GM23338 (cell line): ENCODE results near the gene ANTKMT. TPM values are rescaled to one million over a fixed set of nuclear protein-coding genes. Genes with fewer than 3 reads are reported as not detected.

Experiments used
- ATAC-seq: fragments of 200-7000 bp; cut with Tn5 transposase; 3 replicates; pipeline ENCODE4 v1.9.1; 2020
- DNase-seq: peaks from one replicate; pipeline ENCODE4 v3.0.0-alpha.2; 2015; ENCODE audit warnings: low spot score
- H2AFZ ChIP-seq: fragments of 200-600 bp; sonication (generic); 2 replicates; pipeline ENCODE4 v1.8.0; 2016; ENCODE audit warnings: antibody characterized with exemption, mild to moderate bottlenecking, moderate library complexity
- H3F3A ChIP-seq: fragments of 200-600 bp; sonication (generic); replicated peaks from 2 replicates; pipeline ENCODE4 v1.8.0; 2017; ENCODE audit warnings: antibody characterized with exemption, mixed run types, low read depth
- H3K27ac ChIP-seq: fragments of 200-600 bp; sonication (generic); 2 replicates; pipeline ENCODE4 v1.6.1; 2016; ENCODE audit warnings: low read depth
- H3K27me3 ChIP-seq: fragments of 200-600 bp; sonication (generic); 2 replicates; pipeline ENCODE4 v1.8.0; 2016; ENCODE audit warnings: mild to moderate bottlenecking, mixed run types, moderate library complexity; ENCODE audit not compliant: insufficient read depth
- H3K36me3 ChIP-seq: fragments of 200-600 bp; sonication (generic); 2 replicates; pipeline ENCODE4 v1.8.0; 2016; ENCODE audit warnings: mild to moderate bottlenecking; ENCODE audit not compliant: insufficient read depth
- H3K4me1 ChIP-seq: fragments of 200-600 bp; sonication (generic); 2 replicates; pipeline ENCODE4 v1.8.0; 2016; ENCODE audit warnings: mild to moderate bottlenecking, moderate library complexity; ENCODE audit not compliant: insufficient read depth
- H3K4me2 ChIP-seq: fragments of 200-600 bp; sonication (generic); 2 replicates; pipeline ENCODE4 v1.7.1; 2017; ENCODE audit warnings: mixed run types
- H3K4me3 ChIP-seq: fragments of 200-600 bp; sonication (generic); 2 replicates; pipeline ENCODE4 v1.6.1; 2016; ENCODE audit warnings: mixed run types
- H3K79me2 ChIP-seq: fragments of 200-600 bp; sonication (generic); replicated peaks from 2 replicates; pipeline ENCODE4 v1.8.0; 2017; ENCODE audit warnings: mild to moderate bottlenecking; ENCODE audit not compliant: insufficient read depth
- H3K9me2 ChIP-seq: fragments of 200-600 bp; sonication (generic); 2 replicates; pipeline ENCODE4 v1.8.0; 2017; ENCODE audit not compliant: insufficient read depth
- H4K20me1 ChIP-seq: fragments of 200-600 bp; sonication (generic); replicated peaks from 2 replicates; pipeline ENCODE4 v1.8.0; 2017; ENCODE audit warnings: mild to moderate bottlenecking; ENCODE audit not compliant: insufficient read depth
- H3K27ac Mint-ChIP-seq: 2 replicates; pipeline ENCODE4 v1.8.0; 2020; ENCODE audit warnings: inconsistent platforms, mild to moderate bottlenecking, moderate library complexity, mixed read lengths
- H3K27me3 Mint-ChIP-seq: 3 replicates; pipeline ENCODE4 v1.8.0; 2022; ENCODE audit warnings: low read depth, mild to moderate bottlenecking, moderate library complexity, mixed read lengths, inconsistent platforms; ENCODE audit not compliant: insufficient read depth, poor library complexity
- H3K36me3 Mint-ChIP-seq: 3 replicates; pipeline ENCODE4 v1.8.0; 2021; ENCODE audit warnings: low read depth, mild to moderate bottlenecking, inconsistent platforms, moderate library complexity, mixed read lengths
- H3K4me1 Mint-ChIP-seq: 3 replicates; pipeline ENCODE4 v1.8.0; 2020; ENCODE audit warnings: mild to moderate bottlenecking, inconsistent platforms, mixed read lengths
- H3K4me3 Mint-ChIP-seq: 3 replicates; pipeline ENCODE4 v1.8.0; 2021; ENCODE audit warnings: moderate library complexity, mild to moderate bottlenecking, inconsistent platforms, mixed read lengths
- H3K9me3 Mint-ChIP-seq: 3 replicates; pipeline ENCODE4 v1.8.0; 2020; ENCODE audit warnings: moderate library complexity, mild to moderate bottlenecking, inconsistent platforms, mixed read lengths
- EZH2phosphoT487 ChIP-seq: fragments of 200-600 bp; sonication (generic); IDR thresholded peaks from one replicate; pipeline ENCODE4 v1.8.1; 2018; ENCODE audit warnings: antibody characterized with exemption; ENCODE audit not compliant: unreplicated experiment
- polyA plus RNA-seq: library from polyadenylated mRNA; unstranded; fragments of >200 nt; fragmentation: Nextera tagmentation; extraction: Ambion mirVana; gene quantifications from 2 replicates; pipeline ENCODE4 v1.2.1, GENCODE V29; 2016
- total RNA-seq: library from RNA; depleted of rRNA; stranded (reverse); fragments of >200 nt; shearing (Covaris generic); gene quantifications from 2 replicates; pipeline ENCODE4 v1.2.3, GENCODE V29; 2014
- TF ChIP-seq, protein P1 (sequence below), 2 experiments: fragments of 200-600 bp in 1 of 2; sonication (generic) in 1 of 2; conservative IDR thresholded peaks; 2 replicates each; pipeline versions ENCODE4 v1.5.1 to v1.6.1; 2016 to 2017; ENCODE audit warnings: antibody characterized with exemption in 2 of 2, low read depth in 2 of 2, mild to moderate bottlenecking in 2 of 2, moderate library complexity in 1 of 2
- TF ChIP-seq, protein P2 (sequence below): IDR thresholded peaks from one replicate; pipeline ENCODE4 v1.6.1; 2018; ENCODE audit warnings: antibody characterized with exemption; ENCODE audit not compliant: unreplicated experiment
- TF ChIP-seq, protein P3 (sequence below): fragments of 250-450 bp; sonication (Bioruptor Pico); IDR thresholded peaks from 2 replicates; pipeline ENCODE4 v1.5.0; 2020; ENCODE audit warnings: mild to moderate bottlenecking, moderate library complexity

Gene ANTKMT
- total and polyA plus RNA-seq, 2 experiments from 2014 or later: 23.8 to 37.2 TPM

DNA sequence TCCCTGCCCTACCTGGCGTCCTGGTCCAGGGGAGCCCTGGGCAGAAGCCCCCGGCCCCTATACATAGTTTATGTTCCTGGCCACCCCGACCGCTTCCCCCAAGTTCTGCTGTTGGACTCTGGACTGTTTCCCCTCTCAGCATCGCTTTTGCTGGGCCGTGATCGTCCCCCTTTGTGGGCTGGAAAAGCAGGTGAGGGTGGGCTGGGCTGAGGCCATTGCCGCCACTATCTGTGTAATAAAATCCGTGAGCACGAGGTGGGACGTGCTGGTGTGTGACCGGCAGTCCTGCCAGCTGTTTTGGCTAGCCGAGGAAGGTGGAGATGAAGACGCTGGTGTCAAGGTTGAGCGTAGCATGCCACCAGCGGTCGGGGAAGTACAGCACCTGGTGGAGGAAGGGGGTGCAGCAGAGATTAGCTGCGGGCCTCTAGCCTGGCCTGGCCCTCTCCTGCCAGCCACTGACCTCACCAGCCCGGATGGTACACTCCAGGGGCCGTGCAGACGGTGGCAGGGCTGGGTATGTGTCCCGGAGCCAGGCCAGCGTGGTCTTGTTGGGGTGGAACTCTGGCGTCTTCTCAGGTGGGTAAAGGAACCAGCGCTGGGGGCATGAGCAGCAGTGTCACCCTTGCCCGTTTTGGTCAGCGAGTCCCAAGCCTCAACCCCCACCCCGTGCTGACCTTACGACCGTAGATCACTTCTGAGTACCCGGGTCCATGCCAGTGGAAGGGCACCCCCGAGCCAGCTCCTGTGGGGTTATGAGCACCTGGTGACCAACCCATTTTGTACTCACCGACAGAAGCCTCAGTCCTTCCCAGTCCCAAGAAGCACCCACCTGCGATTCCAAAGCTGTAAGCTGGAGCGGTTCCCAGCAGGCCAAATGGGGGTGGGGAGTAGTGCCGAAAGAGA lies 38.2 kb upstream of the ANTKMT start:
- DNase-seq (no peak), ATAC-seq (no peak)
- no peak for TF ChIP-seq EZH2phosphoT487
- TF ChIP-seq, protein P1, sequence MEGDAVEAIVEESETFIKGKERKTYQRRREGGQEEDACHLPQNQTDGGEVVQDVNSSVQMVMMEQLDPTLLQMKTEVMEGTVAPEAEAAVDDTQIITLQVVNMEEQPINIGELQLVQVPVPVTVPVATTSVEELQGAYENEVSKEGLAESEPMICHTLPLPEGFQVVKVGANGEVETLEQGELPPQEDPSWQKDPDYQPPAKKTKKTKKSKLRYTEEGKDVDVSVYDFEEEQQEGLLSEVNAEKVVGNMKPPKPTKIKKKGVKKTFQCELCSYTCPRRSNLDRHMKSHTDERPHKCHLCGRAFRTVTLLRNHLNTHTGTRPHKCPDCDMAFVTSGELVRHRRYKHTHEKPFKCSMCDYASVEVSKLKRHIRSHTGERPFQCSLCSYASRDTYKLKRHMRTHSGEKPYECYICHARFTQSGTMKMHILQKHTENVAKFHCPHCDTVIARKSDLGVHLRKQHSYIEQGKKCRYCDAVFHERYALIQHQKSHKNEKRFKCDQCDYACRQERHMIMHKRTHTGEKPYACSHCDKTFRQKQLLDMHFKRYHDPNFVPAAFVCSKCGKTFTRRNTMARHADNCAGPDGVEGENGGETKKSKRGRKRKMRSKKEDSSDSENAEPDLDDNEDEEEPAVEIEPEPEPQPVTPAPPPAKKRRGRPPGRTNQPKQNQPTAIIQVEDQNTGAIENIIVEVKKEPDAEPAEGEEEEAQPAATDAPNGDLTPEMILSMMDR (conservative IDR thresholded peaks at IDR 0.05; ENCODE audit: low read depth in 2 of 2): no peak
- TF ChIP-seq, protein P2, sequence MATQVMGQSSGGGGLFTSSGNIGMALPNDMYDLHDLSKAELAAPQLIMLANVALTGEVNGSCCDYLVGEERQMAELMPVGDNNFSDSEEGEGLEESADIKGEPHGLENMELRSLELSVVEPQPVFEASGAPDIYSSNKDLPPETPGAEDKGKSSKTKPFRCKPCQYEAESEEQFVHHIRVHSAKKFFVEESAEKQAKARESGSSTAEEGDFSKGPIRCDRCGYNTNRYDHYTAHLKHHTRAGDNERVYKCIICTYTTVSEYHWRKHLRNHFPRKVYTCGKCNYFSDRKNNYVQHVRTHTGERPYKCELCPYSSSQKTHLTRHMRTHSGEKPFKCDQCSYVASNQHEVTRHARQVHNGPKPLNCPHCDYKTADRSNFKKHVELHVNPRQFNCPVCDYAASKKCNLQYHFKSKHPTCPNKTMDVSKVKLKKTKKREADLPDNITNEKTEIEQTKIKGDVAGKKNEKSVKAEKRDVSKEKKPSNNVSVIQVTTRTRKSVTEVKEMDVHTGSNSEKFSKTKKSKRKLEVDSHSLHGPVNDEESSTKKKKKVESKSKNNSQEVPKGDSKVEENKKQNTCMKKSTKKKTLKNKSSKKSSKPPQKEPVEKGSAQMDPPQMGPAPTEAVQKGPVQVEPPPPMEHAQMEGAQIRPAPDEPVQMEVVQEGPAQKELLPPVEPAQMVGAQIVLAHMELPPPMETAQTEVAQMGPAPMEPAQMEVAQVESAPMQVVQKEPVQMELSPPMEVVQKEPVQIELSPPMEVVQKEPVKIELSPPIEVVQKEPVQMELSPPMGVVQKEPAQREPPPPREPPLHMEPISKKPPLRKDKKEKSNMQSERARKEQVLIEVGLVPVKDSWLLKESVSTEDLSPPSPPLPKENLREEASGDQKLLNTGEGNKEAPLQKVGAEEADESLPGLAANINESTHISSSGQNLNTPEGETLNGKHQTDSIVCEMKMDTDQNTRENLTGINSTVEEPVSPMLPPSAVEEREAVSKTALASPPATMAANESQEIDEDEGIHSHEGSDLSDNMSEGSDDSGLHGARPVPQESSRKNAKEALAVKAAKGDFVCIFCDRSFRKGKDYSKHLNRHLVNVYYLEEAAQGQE: no peak
- TF ChIP-seq, protein P3, sequence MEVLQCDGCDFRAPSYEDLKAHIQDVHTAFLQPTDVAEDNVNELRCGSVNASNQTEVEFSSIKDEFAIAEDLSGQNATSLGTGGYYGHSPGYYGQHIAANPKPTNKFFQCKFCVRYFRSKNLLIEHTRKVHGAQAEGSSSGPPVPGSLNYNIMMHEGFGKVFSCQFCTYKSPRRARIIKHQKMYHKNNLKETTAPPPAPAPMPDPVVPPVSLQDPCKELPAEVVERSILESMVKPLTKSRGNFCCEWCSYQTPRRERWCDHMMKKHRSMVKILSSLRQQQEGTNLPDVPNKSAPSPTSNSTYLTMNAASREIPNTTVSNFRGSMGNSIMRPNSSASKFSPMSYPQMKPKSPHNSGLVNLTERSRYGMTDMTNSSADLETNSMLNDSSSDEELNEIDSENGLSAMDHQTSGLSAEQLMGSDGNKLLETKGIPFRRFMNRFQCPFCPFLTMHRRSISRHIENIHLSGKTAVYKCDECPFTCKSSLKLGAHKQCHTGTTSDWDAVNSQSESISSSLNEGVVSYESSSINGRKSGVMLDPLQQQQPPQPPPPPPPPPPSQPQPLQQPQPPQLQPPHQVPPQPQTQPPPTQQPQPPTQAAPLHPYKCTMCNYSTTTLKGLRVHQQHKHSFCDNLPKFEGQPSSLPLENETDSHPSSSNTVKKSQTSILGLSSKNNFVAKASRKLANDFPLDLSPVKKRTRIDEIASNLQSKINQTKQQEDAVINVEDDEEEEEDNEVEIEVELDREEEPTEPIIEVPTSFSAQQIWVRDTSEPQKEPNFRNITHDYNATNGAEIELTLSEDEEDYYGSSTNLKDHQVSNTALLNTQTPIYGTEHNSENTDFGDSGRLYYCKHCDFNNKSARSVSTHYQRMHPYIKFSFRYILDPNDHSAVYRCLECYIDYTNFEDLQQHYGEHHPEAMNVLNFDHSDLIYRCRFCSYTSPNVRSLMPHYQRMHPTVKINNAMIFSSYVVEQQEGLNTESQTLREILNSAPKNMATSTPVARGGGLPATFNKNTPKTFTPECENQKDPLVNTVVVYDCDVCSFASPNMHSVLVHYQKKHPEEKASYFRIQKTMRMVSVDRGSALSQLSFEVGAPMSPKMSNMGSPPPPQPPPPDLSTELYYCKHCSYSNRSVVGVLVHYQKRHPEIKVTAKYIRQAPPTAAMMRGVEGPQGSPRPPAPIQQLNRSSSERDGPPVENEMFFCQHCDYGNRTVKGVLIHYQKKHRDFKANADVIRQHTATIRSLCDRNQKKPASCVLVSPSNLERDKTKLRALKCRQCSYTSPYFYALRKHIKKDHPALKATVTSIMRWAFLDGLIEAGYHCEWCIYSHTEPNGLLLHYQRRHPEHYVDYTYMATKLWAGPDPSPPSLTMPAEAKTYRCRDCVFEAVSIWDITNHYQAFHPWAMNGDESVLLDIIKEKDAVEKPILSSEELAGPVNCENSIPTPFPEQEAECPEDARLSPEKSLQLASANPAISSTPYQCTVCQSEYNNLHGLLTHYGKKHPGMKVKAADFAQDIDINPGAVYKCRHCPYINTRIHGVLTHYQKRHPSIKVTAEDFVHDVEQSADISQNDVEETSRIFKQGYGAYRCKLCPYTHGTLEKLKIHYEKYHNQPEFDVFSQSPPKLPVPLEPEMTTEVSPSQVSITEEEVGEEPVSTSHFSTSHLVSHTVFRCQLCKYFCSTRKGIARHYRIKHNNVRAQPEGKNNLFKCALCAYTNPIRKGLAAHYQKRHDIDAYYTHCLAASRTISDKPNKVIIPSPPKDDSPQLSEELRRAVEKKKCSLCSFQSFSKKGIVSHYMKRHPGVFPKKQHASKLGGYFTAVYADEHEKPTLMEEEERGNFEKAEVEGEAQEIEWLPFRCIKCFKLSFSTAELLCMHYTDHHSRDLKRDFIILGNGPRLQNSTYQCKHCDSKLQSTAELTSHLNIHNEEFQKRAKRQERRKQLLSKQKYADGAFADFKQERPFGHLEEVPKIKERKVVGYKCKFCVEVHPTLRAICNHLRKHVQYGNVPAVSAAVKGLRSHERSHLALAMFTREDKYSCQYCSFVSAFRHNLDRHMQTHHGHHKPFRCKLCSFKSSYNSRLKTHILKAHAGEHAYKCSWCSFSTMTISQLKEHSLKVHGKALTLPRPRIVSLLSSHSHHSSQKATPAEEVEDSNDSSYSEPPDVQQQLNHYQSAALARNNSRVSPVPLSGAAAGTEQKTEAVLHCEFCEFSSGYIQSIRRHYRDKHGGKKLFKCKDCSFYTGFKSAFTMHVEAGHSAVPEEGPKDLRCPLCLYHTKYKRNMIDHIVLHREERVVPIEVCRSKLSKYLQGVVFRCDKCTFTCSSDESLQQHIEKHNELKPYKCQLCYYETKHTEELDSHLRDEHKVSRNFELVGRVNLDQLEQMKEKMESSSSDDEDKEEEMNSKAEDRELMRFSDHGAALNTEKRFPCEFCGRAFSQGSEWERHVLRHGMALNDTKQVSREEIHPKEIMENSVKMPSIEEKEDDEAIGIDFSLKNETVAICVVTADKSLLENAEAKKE (CRISPR knock-in tag): no peak
- Mint-ChIP-seq H3K27me3 (peaks cover 23% of the 10 kb centered on the region), H3K4me3 (peak overlapping the region; percentile 84), H3K4me1 (peaks cover 20% of the 10 kb centered on the region), H3K27ac (no peak overlapping the region), H3K36me3 (peaks cover 34% of the 10 kb centered on the region), H3K9me3 (no peaks in the 10 kb centered on the region; the same call in 1 of the 3 replicates)
- peaks cover 9% of the 10 kb centered on the region; the same call in 1 of the 2 replicates for H3K79me2 ChIP-seq
- H3K4me2 ChIP-seq: peak overlapping the region; percentile 84
- peaks cover 24% of the 10 kb centered on the region for H3F3A ChIP-seq
- no peak overlapping the region for H3K27ac ChIP-seq
- H3K36me3 ChIP-seq: no peaks in the 10 kb centered on the region; the same call in 1 of the 2 replicates
- no peaks in the 10 kb centered on the region for H3K27me3 ChIP-seq
- no peaks in the 10 kb centered on the region for H3K9me2 ChIP-seq
- H3K4me1 ChIP-seq: peaks cover 5% of the 10 kb centered on the region; the same call in 1 of the 2 replicates
- H2AFZ ChIP-seq: no peak overlapping the region
- H3K4me3 ChIP-seq: peak overlapping the region; percentile 72
- H4K20me1 ChIP-seq: peaks cover 14% of the 10 kb centered on the region; the same call in 1 of the 2 replicates
